Panc1 (cell line): ENCODE data around the gene RNF115. TPM values are rescaled to one million over a fixed set of nuclear protein-coding genes. Genes with fewer than 3 reads are reported as not detected.

Source experiments
- ATAC-seq: fragments of 200-7000 bp; cut with Tn5 transposase; 2 replicates; pipeline ENCODE4 v1.9.1; 2020; ENCODE audit warnings: mild to moderate bottlenecking, moderate library complexity
- BruUV-seq: library from RNA; stranded (reverse); fragments of 400-500 nt; replicated peaks from 2 replicates; lab custom pipeline; 2021; lab: Mats Ljungman, UMichigan
- CTCF ChIA-PET: fragments of 300-600 bp; sonication (Branson Sonifier 250); formaldehyde crosslinking; loops from one replicate; lab custom pipeline; 2022; ENCODE audit warnings: antibody characterized with exemption; lab: Charles Lee
- POLR2A ChIA-PET: fragments of 300-600 bp; sonication (Branson Sonifier 250); formaldehyde crosslinking; loops from one replicate; lab custom pipeline; 2022; ENCODE audit warnings: antibody characterized with exemption; lab: Charles Lee
- DNase-seq: peaks from one replicate; pipeline ENCODE4 v3.0.0-alpha.2; 2010; ENCODE audit warnings: low read depth, low spot score
- H3K27ac ChIP-seq: 2 replicates; pipeline ENCODE4 v1.5.1; 2011; ENCODE audit warnings: mild to moderate bottlenecking, low read length, inconsistent platforms
- H3K27me3 ChIP-seq: fragments of 200-500 bp; sonication (Bioruptor generic); 2 replicates; pipeline ENCODE4 v1.6.0; 2014; ENCODE audit warnings: low read length, inconsistent platforms; ENCODE audit not compliant: control insufficient read depth, insufficient read depth
- H3K36me3 ChIP-seq: fragments of 200-500 bp; sonication (Bioruptor generic); 2 replicates; pipeline ENCODE4 v1.5.1; 2014; ENCODE audit warnings: inconsistent platforms, mild to moderate bottlenecking, low read length, moderate library complexity; ENCODE audit not compliant: control insufficient read depth, insufficient read depth
- H3K4me1 ChIP-seq: 2 replicates; pipeline ENCODE4 v1.5.1; 2011; ENCODE audit warnings: inconsistent platforms, mild to moderate bottlenecking, low read length, moderate library complexity; ENCODE audit not compliant: control insufficient read depth, insufficient read depth
- H3K4me3 ChIP-seq, 2 experiments: 2 replicates each; pipeline ENCODE4 v1.5.1; 2011 to 2012; ENCODE audit warnings: low read depth in 2 of 2, low read length in 2 of 2, mild to moderate bottlenecking in 2 of 2, inconsistent platforms in 1 of 2, moderate library complexity in 1 of 2
- H3K9me3 ChIP-seq: fragments of 200-500 bp; sonication (Bioruptor generic); 2 replicates; pipeline ENCODE4 v1.5.1; 2014; ENCODE audit warnings: low read depth, mild to moderate bottlenecking, inconsistent platforms, low read length, moderate library complexity; ENCODE audit not compliant: control insufficient read depth, insufficient read depth
- CTCF ChIP-seq: fragments of 450-650 bp; IDR thresholded peaks from 2 replicates; pipeline ENCODE4 v1.5.1; 2017; ENCODE audit warnings: mild to moderate bottlenecking
- POLR2AphosphoS5 ChIP-seq: IDR thresholded peaks from 2 replicates; pipeline ENCODE4 v1.6.1; 2012; ENCODE audit warnings: mild to moderate bottlenecking, low read depth, low read length, moderate library complexity
- REST ChIP-seq, 2 experiments: IDR thresholded peaks; 2 replicates each; pipeline ENCODE4 v1.6.1; 2011 to 2012; ENCODE audit warnings: low read depth in 2 of 2, control low read depth in 1 of 2, low read length in 1 of 2, mild to moderate bottlenecking in 1 of 2, moderate library complexity in 1 of 2; ENCODE audit not compliant: insufficient read depth in 1 of 2
- SIN3A ChIP-seq: IDR thresholded peaks from 2 replicates; pipeline ENCODE4 v1.6.1; 2012; ENCODE audit warnings: low read depth, mild to moderate bottlenecking, low read length, moderate library complexity, borderline replicate concordance; ENCODE audit not compliant: insufficient read depth
- TCF7L2 ChIP-seq: IDR thresholded peaks from 2 replicates; pipeline ENCODE4 v1.6.1; 2011; ENCODE audit warnings: mild to moderate bottlenecking, low read depth, low read length, inconsistent platforms
- in situ Hi-C: cut with HindIII; loops from 2 replicates; pipeline ENCODE4 v1.10.0; 2016; ENCODE audit warnings: low sequenced_read_pairs, low pct_unique_long_range_greater_than_20kb
- intact Hi-C: fragments of 100-400 bp; cut with micrococcal nuclease; formaldehyde crosslinking; loops from one replicate; pipeline ENCODE4 v1.10.0; 2022; ENCODE audit not compliant: unreplicated experiment
- total RNA-seq: library from RNA; stranded (reverse); gene quantifications from one replicate; pipeline ENCODE4 v1.2.1, GENCODE V29; 2021; ENCODE audit not compliant: unreplicated experiment

Gene RNF115
- total RNA-seq, 1 experiment from 2014 or later = 14.5 TPM

GRCh38 chr1:145828367-145829026 is 4.6 kb upstream of the RNF115 start:
- CTCF ChIA-PET = no interaction called here
- ATAC-seq (no peak), DNase-seq (no peak)
- in situ Hi-C loops (no loop called here), intact Hi-C loops (no loop called here)
- Histone ChIP-seq H3K4me1 (peaks cover 11% of the 10 kb centered on the region; the same call in 1 of the 2 replicates), H3K27ac (no peak overlapping the region), H3K36me3 (peaks cover 26% of the 10 kb centered on the region), H3K4me3 (no peak overlapping the region), H3K9me3 (no peaks in the 10 kb centered on the region), H3K27me3 (no peaks in the 10 kb centered on the region)
- POLR2A ChIA-PET = interaction anchor here (0.5 to 0.6 kb wide), 2 partner anchors 117 to 204 kb away, joined by 3 to 4 read pairs; no protein-coding TSS in a partner anchor
- no TSS peak for BruUV-seq
- no peak for TF ChIP-seq REST (IDR thresholded peaks at IDR 0.05; ENCODE audit: insufficient read depth in 1 of 2, low read depth in 2 of 2, low read length in 1 of 2)
- no peak for TF ChIP-seq POLR2AphosphoS5
- no peak for TF ChIP-seq TCF7L2
- no peak for TF ChIP-seq SIN3A
- no peak for TF ChIP-seq CTCF

GRCh38 chr1:145827966-145828365 is 4.1 kb upstream of the RNF115 start:
- Histone ChIP-seq H3K4me3 (no peak overlapping the region), H3K9me3 (no peaks in the 10 kb centered on the region), H3K27ac (no peak overlapping the region), H3K4me1 (peaks cover 11% of the 10 kb centered on the region; the same call in 1 of the 2 replicates), H3K27me3 (no peaks in the 10 kb centered on the region), H3K36me3 (peaks cover 22% of the 10 kb centered on the region)
- intact Hi-C loops = no loop called here
- TF ChIP-seq TCF7L2 (no peak), CTCF (no peak), SIN3A (no peak), REST (IDR thresholded peaks at IDR 0.05; ENCODE audit: insufficient read depth in 1 of 2, low read depth in 2 of 2, low read length in 1 of 2) (no peak), POLR2AphosphoS5 (no peak)
- no peak for DNase-seq
- ChIA-PET CTCF (no interaction called here), POLR2A (interaction anchor here (0.5 to 0.6 kb wide), 2 partner anchors 117 to 204 kb away, joined by 3 to 4 read pairs; no protein-coding TSS in a partner anchor)
- no peak for ATAC-seq
- no TSS peak for BruUV-seq
- in situ Hi-C loops = no loop called here
